ENCODE data around the gene HTT.

HTT gene

DNA sequence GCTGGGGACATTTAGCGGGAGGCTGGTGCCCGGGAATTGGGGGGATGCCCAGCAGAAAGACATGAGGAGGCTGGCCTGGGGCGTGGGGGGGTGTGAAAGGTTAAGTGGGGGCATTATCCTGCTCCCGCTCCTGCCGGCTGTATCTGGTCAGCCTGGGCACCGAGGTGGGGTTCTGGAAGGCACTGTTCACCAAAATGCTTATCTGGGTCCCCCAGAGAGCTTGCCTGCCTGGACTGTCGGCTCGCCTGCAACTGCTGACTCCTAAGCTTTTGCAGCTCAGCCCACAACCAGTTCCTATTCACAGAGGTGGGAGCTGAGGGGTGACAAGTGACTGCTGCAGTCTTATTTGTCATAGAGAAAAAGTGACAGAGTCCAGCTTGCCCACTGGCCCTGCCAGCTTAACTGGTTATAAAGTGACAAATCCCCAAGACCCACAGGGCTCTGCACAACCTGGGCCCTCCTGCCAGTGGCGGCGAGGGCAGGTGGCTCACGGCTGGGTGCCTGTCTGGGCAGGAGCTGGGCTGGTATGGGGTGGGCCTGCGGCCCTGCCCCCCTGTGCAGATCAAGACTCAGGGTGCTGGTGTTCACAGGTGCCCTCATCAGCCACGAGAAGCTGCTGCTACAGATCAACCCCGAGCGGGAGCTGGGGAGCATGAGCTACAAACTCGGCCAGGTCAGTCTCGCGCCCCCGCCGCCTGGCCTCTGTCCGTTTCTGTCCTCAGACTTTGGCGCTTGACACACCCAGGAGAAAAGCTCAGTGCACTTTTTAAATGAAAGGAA is 150.8 kb downstream of the HTT start:
- no peak for DNase-seq (ENCODE audit: low read depth in 2 of 2)
- H3K4me3 ChIP-seq (replicated peaks in 1 of 2; ENCODE audit: low read depth in 2 of 2, low read length in 2 of 2), result no peak overlapping the region
- TF ChIP-seq, protein P1, sequence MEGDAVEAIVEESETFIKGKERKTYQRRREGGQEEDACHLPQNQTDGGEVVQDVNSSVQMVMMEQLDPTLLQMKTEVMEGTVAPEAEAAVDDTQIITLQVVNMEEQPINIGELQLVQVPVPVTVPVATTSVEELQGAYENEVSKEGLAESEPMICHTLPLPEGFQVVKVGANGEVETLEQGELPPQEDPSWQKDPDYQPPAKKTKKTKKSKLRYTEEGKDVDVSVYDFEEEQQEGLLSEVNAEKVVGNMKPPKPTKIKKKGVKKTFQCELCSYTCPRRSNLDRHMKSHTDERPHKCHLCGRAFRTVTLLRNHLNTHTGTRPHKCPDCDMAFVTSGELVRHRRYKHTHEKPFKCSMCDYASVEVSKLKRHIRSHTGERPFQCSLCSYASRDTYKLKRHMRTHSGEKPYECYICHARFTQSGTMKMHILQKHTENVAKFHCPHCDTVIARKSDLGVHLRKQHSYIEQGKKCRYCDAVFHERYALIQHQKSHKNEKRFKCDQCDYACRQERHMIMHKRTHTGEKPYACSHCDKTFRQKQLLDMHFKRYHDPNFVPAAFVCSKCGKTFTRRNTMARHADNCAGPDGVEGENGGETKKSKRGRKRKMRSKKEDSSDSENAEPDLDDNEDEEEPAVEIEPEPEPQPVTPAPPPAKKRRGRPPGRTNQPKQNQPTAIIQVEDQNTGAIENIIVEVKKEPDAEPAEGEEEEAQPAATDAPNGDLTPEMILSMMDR (IDR thresholded peaks at IDR 0.05; ENCODE audit: low read depth, low read length), result no peak

DNA sequence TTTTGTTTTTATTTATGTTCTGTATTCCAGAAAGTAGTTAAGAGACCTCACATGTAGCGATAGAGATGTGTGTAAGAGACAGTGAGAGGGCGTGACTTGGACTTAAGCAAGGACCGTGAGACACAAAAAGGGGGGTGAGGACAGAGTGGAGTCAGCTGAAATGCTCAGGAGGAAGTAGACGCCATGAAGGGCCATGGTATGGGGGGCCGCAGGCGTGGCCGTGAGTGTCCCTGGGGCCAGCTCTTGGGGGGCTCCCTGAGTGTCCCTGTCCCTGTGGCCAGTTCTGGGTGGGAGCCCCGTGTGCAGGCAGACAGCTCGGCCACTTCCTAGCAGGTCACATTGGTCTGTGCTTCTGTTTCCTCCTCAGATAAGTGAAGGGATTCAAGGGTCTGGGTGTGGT is 151.5 kb downstream of the HTT start:
- no peak overlapping the region for H3K4me3 ChIP-seq (replicated peaks in 1 of 2; ENCODE audit: low read depth in 2 of 2, low read length in 2 of 2)
- DNase-seq (ENCODE audit: low read depth in 2 of 2), result no peak
- TF ChIP-seq, protein P1 (IDR thresholded peaks at IDR 0.05; ENCODE audit: low read depth, low read length), result no peak

DNA sequence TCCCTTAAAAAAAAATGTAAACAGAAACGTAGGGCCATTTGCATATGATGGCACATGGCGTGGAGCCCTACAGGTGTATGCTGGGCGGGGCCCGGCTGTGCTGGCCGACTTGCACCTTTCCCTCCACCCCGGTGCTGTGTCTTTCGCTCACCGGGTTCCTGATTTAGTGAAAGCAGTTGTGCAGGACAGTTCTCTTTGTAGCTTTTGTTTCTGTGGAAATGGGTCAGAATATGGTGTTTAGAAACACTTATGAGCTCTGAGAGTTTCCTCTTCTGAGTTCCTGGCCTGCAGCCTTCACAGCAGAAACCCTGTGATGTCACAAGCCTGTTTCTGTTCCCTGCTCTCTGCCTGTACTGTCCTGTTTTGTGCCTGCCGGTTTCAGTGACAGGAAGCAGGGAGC is 152.0 kb downstream of the HTT start:
- TF ChIP-seq, protein P1 (IDR thresholded peaks at IDR 0.05; ENCODE audit: low read depth, low read length), result no peak
- H3K4me3 ChIP-seq (replicated peaks in 1 of 2; ENCODE audit: low read depth in 2 of 2, low read length in 2 of 2), result no peak overlapping the region
- no peak for DNase-seq (ENCODE audit: low read depth in 2 of 2)

GRCh38 chr4:3226944-3227343 is 152.5 kb downstream of the HTT start:
- TF ChIP-seq, protein P1 (IDR thresholded peaks at IDR 0.05; ENCODE audit: low read depth, low read length), result no peak
- H3K4me3 ChIP-seq (replicated peaks in 1 of 2; ENCODE audit: low read depth in 2 of 2, low read length in 2 of 2), result no peak overlapping the region
- DNase-seq (ENCODE audit: low read depth in 2 of 2), result no peak

DNA sequence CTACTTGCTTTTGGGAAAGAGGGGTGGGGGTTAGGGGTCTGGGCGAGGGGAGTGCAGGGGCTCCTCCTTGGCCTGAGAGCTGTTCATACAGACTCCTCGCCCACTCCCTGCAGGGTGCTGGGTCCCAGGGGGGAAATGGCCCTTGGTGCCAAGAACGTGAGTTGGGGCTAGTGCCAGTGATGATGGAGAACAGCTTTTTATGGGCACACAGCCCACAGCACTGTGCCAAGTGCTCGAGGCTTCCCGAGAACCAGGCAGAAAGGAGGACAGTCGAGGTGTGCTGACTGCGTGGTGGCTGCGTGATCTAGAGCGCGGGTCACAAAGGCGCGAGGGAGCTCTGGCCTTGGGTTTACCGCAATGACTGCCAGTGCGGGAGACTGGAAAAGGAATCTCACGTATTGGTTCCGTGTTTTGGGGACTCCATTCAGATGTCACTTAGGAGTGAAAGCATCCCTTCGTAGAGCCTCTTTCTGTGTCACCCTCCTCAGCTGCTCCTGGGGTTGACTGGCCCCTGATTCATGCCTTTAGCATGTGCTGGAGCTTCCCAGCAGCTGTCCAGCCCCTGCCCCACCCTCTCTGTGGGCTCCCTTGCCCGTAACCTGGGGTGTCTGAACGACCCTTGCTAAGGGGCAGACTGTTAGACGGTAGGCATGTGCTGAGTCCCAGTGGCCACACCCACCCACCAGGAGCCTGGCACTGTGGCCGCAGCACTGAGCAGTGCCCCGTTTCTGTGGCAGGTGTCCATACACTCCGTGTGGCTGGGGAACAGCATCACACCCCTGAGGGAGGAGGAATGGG is 153.6 kb downstream of the HTT start:
- DNase-seq (ENCODE audit: low read depth in 2 of 2), result no peak
- no peak overlapping the region for H3K4me3 ChIP-seq (replicated peaks in 1 of 2; ENCODE audit: low read depth in 2 of 2, low read length in 2 of 2)
- TF ChIP-seq, protein P1 (IDR thresholded peaks at IDR 0.05; ENCODE audit: low read depth, low read length), result no peak

DNA sequence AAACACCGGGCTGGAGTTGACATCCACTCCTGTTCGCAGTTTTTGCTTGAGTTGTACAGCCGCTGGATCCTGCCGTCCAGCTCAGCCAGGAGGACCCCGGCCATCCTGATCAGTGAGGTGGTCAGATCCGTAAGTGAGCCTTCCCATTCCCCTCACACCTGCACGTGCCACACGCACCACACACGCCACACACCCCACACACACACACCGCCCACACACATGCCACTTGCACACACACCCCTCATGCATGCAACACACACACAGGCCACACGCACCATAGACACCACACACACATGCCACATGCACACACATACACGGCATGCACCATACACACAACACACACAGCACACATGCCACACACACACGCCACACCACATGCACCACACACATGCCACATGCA is 154.4 kb downstream of the HTT start:
- TF ChIP-seq, protein P1 (IDR thresholded peaks at IDR 0.05; ENCODE audit: low read depth, low read length), result no peak
- no peak overlapping the region for H3K4me3 ChIP-seq (replicated peaks in 1 of 2; ENCODE audit: low read depth in 2 of 2, low read length in 2 of 2)
- DNase-seq (ENCODE audit: low read depth in 2 of 2), result no peak
